Neural cell (in vitro differentiated cells): Measurements from ENCODE around the gene TBC1D8. TPM values are rescaled to one million over a fixed set of nuclear protein-coding genes. Genes with fewer than 3 reads are reported as not detected.

ENCODE experiments used
- H2AFZ ChIP-seq: fragments of 200-600, 300-800 bp; sonication (generic), shearing (Covaris generic); 2 replicates; pipeline ENCODE4 v1.6.0; 2014; ENCODE audit warnings: low read depth, mild to moderate bottlenecking, antibody characterized with exemption, low read length, moderate library complexity
- H3F3A ChIP-seq: fragments of 200-600 bp; shearing (Covaris generic); 2 replicates; pipeline ENCODE4 v1.6.1; 2016; ENCODE audit warnings: mild to moderate bottlenecking, moderate library complexity, mixed read lengths, antibody characterized with exemption, low read length; ENCODE audit not compliant: insufficient read depth, poor library complexity, severe bottlenecking
- H3K27ac ChIP-seq: fragments of 200-600, 300-800 bp; sonication (generic), shearing (Covaris generic); 2 replicates; pipeline ENCODE4 v1.5.1; 2014; ENCODE audit warnings: mild to moderate bottlenecking, low read length, moderate library complexity
- H3K27me3 ChIP-seq: fragments of 300-800, 200-600 bp; sonication (generic), shearing (Covaris generic); 2 replicates; pipeline ENCODE4 v1.6.0; 2014; ENCODE audit warnings: mild to moderate bottlenecking, low read depth, low read length, moderate library complexity; ENCODE audit not compliant: insufficient read depth
- H3K36me3 ChIP-seq: fragments of 300-800, 200-600 bp; sonication (generic), shearing (Covaris generic); 2 replicates; pipeline ENCODE4 v1.5.1; 2014; ENCODE audit warnings: mild to moderate bottlenecking, antibody characterized with exemption, low read length, moderate library complexity; ENCODE audit not compliant: insufficient read depth
- H3K4me2 ChIP-seq: fragments of 300-800, 200-600 bp; sonication (generic), shearing (Covaris generic); 2 replicates; pipeline ENCODE4 v1.6.0; 2014; ENCODE audit warnings: mild to moderate bottlenecking, low read length
- H3K4me3 ChIP-seq: fragments of 300-800, 200-600 bp; sonication (generic), shearing (Covaris generic); 2 replicates; pipeline ENCODE4 v1.5.1; 2014; ENCODE audit warnings: mild to moderate bottlenecking, low read length, moderate library complexity
- H3K79me2 ChIP-seq: fragments of 200-600 bp; shearing (Covaris generic); replicated peaks from 2 replicates; pipeline ENCODE4 v1.6.0; 2014; ENCODE audit warnings: mild to moderate bottlenecking, low read length, moderate library complexity; ENCODE audit not compliant: insufficient read depth
- H3K9ac ChIP-seq: fragments of 300-800, 200-600 bp; sonication (generic), shearing (Covaris generic); 2 replicates; pipeline ENCODE4 v1.6.1; 2016; ENCODE audit warnings: mild to moderate bottlenecking, low read length, mixed read lengths
- H3K9me2 ChIP-seq: fragments of 200-600 bp; shearing (Covaris generic); 2 replicates; pipeline ENCODE4 v1.6.1; 2016; ENCODE audit warnings: mild to moderate bottlenecking, low read length, mixed read lengths; ENCODE audit not compliant: insufficient read depth
- H3K9me3 ChIP-seq: fragments of 200-600, 300-800 bp; sonication (generic), shearing (Covaris generic); 2 replicates; pipeline ENCODE4 v1.6.1; 2016; ENCODE audit warnings: mild to moderate bottlenecking, mixed run types, low read length, moderate library complexity, mixed read lengths
- H4K20me1 ChIP-seq: fragments of 200-600 bp; shearing (Covaris generic); 2 replicates; pipeline ENCODE4 v1.6.1; 2016; ENCODE audit warnings: mild to moderate bottlenecking, mixed run types; ENCODE audit not compliant: insufficient read depth
- CTCF ChIP-seq: fragments of 450-650 bp; IDR thresholded peaks from 2 replicates; pipeline ENCODE4 v1.5.1; 2014; ENCODE audit warnings: antibody characterized with exemption, mild to moderate bottlenecking, moderate library complexity; ENCODE audit not compliant: poor library complexity, severe bottlenecking
- EP300 ChIP-seq: fragments of 450-650 bp; conservative IDR thresholded peaks from 2 replicates; pipeline ENCODE4 v1.6.1; 2014; ENCODE audit warnings: antibody characterized with exemption, mild to moderate bottlenecking, moderate library complexity; ENCODE audit not compliant: poor library complexity, severe bottlenecking
- EZH2 ChIP-seq: fragments of 200-600, 300-800 bp; shearing (Covaris generic), sonication (generic); IDR thresholded peaks from 2 replicates; pipeline ENCODE4 v1.6.1; 2014; ENCODE audit warnings: antibody characterized with exemption, low read length, borderline replicate concordance, mild to moderate bottlenecking; ENCODE audit not compliant: insufficient read depth, poor library complexity, severe bottlenecking
- MXI1 ChIP-seq: fragments of 450-650 bp; conservative IDR thresholded peaks from 2 replicates; pipeline ENCODE4 v1.6.1; 2014; ENCODE audit warnings: antibody characterized with exemption, mild to moderate bottlenecking; ENCODE audit not compliant: poor library complexity, severe bottlenecking
- POLR2AphosphoS5 ChIP-seq: IDR thresholded peaks from 2 replicates; pipeline ENCODE4 v1.6.1; 2012
- RAD21 ChIP-seq: fragments of 450-650 bp; conservative IDR thresholded peaks from 2 replicates; pipeline ENCODE4 v1.6.1; 2014; ENCODE audit warnings: antibody characterized with exemption, mild to moderate bottlenecking, moderate library complexity
- REST ChIP-seq: IDR thresholded peaks from 2 replicates; pipeline ENCODE4 v1.6.1; 2012; ENCODE audit warnings: borderline replicate concordance
- SMC3 ChIP-seq: fragments of 450-650 bp; conservative IDR thresholded peaks from 2 replicates; pipeline ENCODE4 v1.6.1; 2014; ENCODE audit warnings: antibody characterized with exemption, mild to moderate bottlenecking, moderate library complexity; ENCODE audit not compliant: poor library complexity
- TAF1 ChIP-seq: IDR thresholded peaks from 2 replicates; pipeline ENCODE4 v1.6.1; 2012; ENCODE audit warnings: low read depth
- polyA plus RNA-seq: library from polyadenylated mRNA; depleted of rRNA; stranded (reverse); fragments of >200 nt; gene quantifications from 2 replicates; pipeline ENCODE4 v1.2.3, GENCODE V29; 2014

Gene TBC1D8
- polyA plus RNA-seq, 1 donor from 2014 or later: 5.3 TPM

- no peak for TF ChIP-seq TAF1
- H3K27me3 ChIP-seq: no peaks in the 10 kb centered on the region
- no peaks in the 10 kb centered on the region for H3K9me3 ChIP-seq
- H2AFZ ChIP-seq: no peak overlapping the region
- no peak overlapping the region for H3K4me2 ChIP-seq
- no peaks in the 10 kb centered on the region for H3K36me3 ChIP-seq
- no peaks in the 10 kb centered on the region for H3K9me2 ChIP-seq
- no peaks in the 10 kb centered on the region for H3F3A ChIP-seq
- no peak overlapping the region for H3K4me3 ChIP-seq
- no peak overlapping the region for H3K27ac ChIP-seq
- H3K79me2 ChIP-seq: no peaks in the 10 kb centered on the region
- no peaks in the 10 kb centered on the region for H4K20me1 ChIP-seq
- H3K9ac ChIP-seq: no peak overlapping the region
Observed at GRCh38 chr2:100980046-100980445, 171.1 kb downstream of the TBC1D8 start.

GRCh38 chr2:100978582-100979191 lies 172.5 kb downstream of the TBC1D8 start:
- TF ChIP-seq CTCF (no peak), REST (no peak), MXI1 (no peak), EZH2 (no peak), POLR2AphosphoS5 (no peak), TAF1 (no peak), RAD21 (no peak), EP300 (no peak), SMC3 (no peak)
- no peaks in the 10 kb centered on the region for H4K20me1 ChIP-seq
- no peak overlapping the region for H3K4me2 ChIP-seq
- H3K9ac ChIP-seq: no peak overlapping the region
- H3K27me3 ChIP-seq: no peaks in the 10 kb centered on the region
- no peaks in the 10 kb centered on the region for H3K9me2 ChIP-seq
- no peaks in the 10 kb centered on the region for H3K9me3 ChIP-seq
- no peaks in the 10 kb centered on the region for H3K36me3 ChIP-seq
- no peak overlapping the region for H2AFZ ChIP-seq
- H3K27ac ChIP-seq: no peak overlapping the region
- H3F3A ChIP-seq: no peaks in the 10 kb centered on the region
- no peaks in the 10 kb centered on the region for H3K79me2 ChIP-seq
- no peak overlapping the region for H3K4me3 ChIP-seq

- H3K9me2 ChIP-seq: no peaks in the 10 kb centered on the region
- no peaks in the 10 kb centered on the region for H3K27me3 ChIP-seq
- no peaks in the 10 kb centered on the region for H3K36me3 ChIP-seq
- TF ChIP-seq TAF1: no peak
- no peak for TF ChIP-seq REST
- no peak for TF ChIP-seq POLR2AphosphoS5
- no peak for TF ChIP-seq EP300
- no peak for TF ChIP-seq RAD21
- no peak for TF ChIP-seq EZH2
- TF ChIP-seq SMC3: no peak
- no peak for TF ChIP-seq MXI1
- no peaks in the 10 kb centered on the region for H4K20me1 ChIP-seq
- H2AFZ ChIP-seq: no peak overlapping the region
- H3K4me2 ChIP-seq: no peak overlapping the region
- no peak overlapping the region for H3K4me3 ChIP-seq
- no peaks in the 10 kb centered on the region for H3F3A ChIP-seq
- H3K9me3 ChIP-seq: no peaks in the 10 kb centered on the region
- H3K27ac ChIP-seq: no peak overlapping the region
- H3K79me2 ChIP-seq: no peaks in the 10 kb centered on the region
- no peak overlapping the region for H3K9ac ChIP-seq
Observed at GRCh38 chr2:100977511-100977910, 173.7 kb downstream of the TBC1D8 start.
